Measurements from ENCODE around the gene TUBB4A.

Gene TUBB4A

GRCh38 chr19:6491802-6492592, 10.1 kb downstream of the TUBB4A start:
- DNase-seq, result no peak

GRCh38 chr19:6490134-6490533, 12.0 kb downstream of the TUBB4A start:
- DNase-seq, result no peak

- DNase-seq, result no peak
These were observed 12.6 kb downstream of the TUBB4A start for GRCh38 chr19:6489278-6490061.

GRCh38 chr19:6484831-6485230, 17.3 kb downstream of the TUBB4A start:
- no peak for DNase-seq

- no peak for DNase-seq
These were observed 17.9 kb downstream of the TUBB4A start for GRCh38 chr19:6484230-6484629.

GRCh38 chr19:6483235-6483634, 18.9 kb downstream of the TUBB4A start:
- no peak for DNase-seq

GRCh38 chr19:6482343-6482686, 19.8 kb downstream of the TUBB4A start:
- DNase-seq, result no peak

GRCh38 chr19:6481541-6482342, 20.4 kb downstream of the TUBB4A start, which contains the start of gene DENND1C:
Gene DENND1C, minus strand, starts transcription at chr19:6481787. Its CDS starts 92 bp downstream, at chr19:6481695.
- no peak for DNase-seq

- no peak for DNase-seq
These were observed 21.2 kb downstream of the TUBB4A start for GRCh38 chr19:6480848-6481415.

- no peak for DNase-seq
These were observed 22.2 kb downstream of the TUBB4A start for GRCh38 chr19:6479836-6480398.

GRCh38 chr19:6478815-6479214, 23.3 kb downstream of the TUBB4A start:
- no peak for DNase-seq

- no peak for DNase-seq
These were observed 25.1 kb downstream of the TUBB4A start for GRCh38 chr19:6476896-6477431.

GRCh38 chr19:6476155-6476895, 25.8 kb downstream of the TUBB4A start:
- DNase-seq, result peak; percentile 53

- DNase-seq, result no peak
These were observed 26.6 kb downstream of the TUBB4A start for GRCh38 chr19:6475321-6476108.

GRCh38 chr19:6473647-6474046, 28.5 kb downstream of the TUBB4A start:
- no peak for DNase-seq

GRCh38 chr19:6472713-6473112, 29.4 kb downstream of the TUBB4A start:
- DNase-seq, result no peak

GRCh38 chr19:6471076-6471475, 31.0 kb downstream of the TUBB4A start:
- no peak for DNase-seq

- no peak for DNase-seq
These were observed 31.9 kb downstream of the TUBB4A start for GRCh38 chr19:6470173-6470572.

GRCh38 chr19:6467384-6467783, 34.7 kb downstream of the TUBB4A start:
- no peak for DNase-seq

- DNase-seq, result no peak
These were observed 35.4 kb downstream of the TUBB4A start for GRCh38 chr19:6466526-6467248.

Measured in kidney glomerular epithelial cell (primary cell).